ENCODE measurements around the gene GATB.

DNA sequence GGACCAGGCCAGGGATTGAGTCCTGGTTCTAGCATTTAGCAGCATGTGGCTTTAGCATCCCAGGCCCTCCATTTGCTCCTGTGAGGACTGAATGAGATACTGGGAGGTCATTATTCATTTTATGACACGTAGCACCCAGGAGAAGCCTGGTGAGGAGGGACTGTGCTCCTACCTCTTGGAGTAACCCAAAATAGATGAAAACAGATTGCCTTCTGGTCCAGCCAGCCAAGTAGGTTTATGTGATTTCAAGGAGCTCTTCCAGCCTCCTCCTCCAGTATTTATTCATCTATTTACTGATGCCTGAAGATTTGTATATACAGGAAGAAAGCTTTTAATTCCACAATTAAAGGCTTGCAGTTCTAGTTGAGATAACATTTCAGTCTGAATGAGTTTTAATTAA, 109.3 kb downstream of the GATB start:
- TF ChIP-seq POLR2A (IDR thresholded peaks at IDR 0.05; ENCODE audit: extremely low read depth, insufficient read length): no peak
- TF ChIP-seq, protein P1, sequence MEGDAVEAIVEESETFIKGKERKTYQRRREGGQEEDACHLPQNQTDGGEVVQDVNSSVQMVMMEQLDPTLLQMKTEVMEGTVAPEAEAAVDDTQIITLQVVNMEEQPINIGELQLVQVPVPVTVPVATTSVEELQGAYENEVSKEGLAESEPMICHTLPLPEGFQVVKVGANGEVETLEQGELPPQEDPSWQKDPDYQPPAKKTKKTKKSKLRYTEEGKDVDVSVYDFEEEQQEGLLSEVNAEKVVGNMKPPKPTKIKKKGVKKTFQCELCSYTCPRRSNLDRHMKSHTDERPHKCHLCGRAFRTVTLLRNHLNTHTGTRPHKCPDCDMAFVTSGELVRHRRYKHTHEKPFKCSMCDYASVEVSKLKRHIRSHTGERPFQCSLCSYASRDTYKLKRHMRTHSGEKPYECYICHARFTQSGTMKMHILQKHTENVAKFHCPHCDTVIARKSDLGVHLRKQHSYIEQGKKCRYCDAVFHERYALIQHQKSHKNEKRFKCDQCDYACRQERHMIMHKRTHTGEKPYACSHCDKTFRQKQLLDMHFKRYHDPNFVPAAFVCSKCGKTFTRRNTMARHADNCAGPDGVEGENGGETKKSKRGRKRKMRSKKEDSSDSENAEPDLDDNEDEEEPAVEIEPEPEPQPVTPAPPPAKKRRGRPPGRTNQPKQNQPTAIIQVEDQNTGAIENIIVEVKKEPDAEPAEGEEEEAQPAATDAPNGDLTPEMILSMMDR (IDR thresholded peaks at IDR 0.05; ENCODE audit: low read depth, low read length): no peak

Measured in NB4 (cell line).